PC-9 (cell line): ENCODE measurements around the gene CRTAC1. TPM values are rescaled to one million over a fixed set of nuclear protein-coding genes. Genes with fewer than 3 reads are reported as not detected.

Experiments used
- BruUV-seq: library from RNA; stranded (reverse); fragments of 400-500 nt; replicated peaks from 2 replicates; lab custom pipeline; 2021; lab: Mats Ljungman, UMichigan
- CTCF ChIA-PET: fragments of 300-600 bp; sonication (Branson Sonifier 250); formaldehyde crosslinking; loops from one replicate; lab custom pipeline; 2022; ENCODE audit warnings: antibody characterized with exemption; lab: Charles Lee
- POLR2A ChIA-PET: fragments of 300-600 bp; sonication (Branson Sonifier 250); formaldehyde crosslinking; loops from one replicate; lab custom pipeline; 2022; ENCODE audit warnings: antibody characterized with exemption; ENCODE audit not compliant: unreplicated experiment; lab: Charles Lee
- DNase-seq, 2 experiments: peaks; one replicate each; pipeline versions ENCODE4 v3.0.0 to v3.0.0-alpha.2; 2015 to 2022; ENCODE audit warnings: mixed read lengths in 1 of 2
- H2AFZ ChIP-seq: fragments of 200-600 bp; sonication (generic); 2 replicates; pipeline ENCODE4 v1.8.1; 2017; ENCODE audit warnings: antibody characterized with exemption
- H3F3A ChIP-seq: fragments of 200-600 bp; sonication (generic); 2 replicates; pipeline ENCODE4 v1.8.1; 2017; ENCODE audit warnings: antibody characterized with exemption, mild to moderate bottlenecking, low read depth; ENCODE audit not compliant: insufficient read depth
- H3K27ac ChIP-seq: fragments of 200-600 bp; sonication (generic); 2 replicates; pipeline ENCODE4 v1.6.1; 2016; ENCODE audit warnings: mixed run types
- H3K27me3 ChIP-seq: fragments of 200-600 bp; sonication (generic); 2 replicates; pipeline ENCODE4 v1.6.1; 2016; ENCODE audit warnings: low read depth, mixed run types; ENCODE audit not compliant: insufficient read depth
- H3K36me3 ChIP-seq: fragments of 200-600 bp; sonication (generic); 2 replicates; pipeline ENCODE4 v1.6.1; 2016; ENCODE audit warnings: low read depth, mixed run types
- H3K4me1 ChIP-seq: fragments of 200-600 bp; sonication (generic); replicated peaks from 2 replicates; pipeline ENCODE4 v1.6.1; 2016; ENCODE audit warnings: mixed run types; ENCODE audit not compliant: insufficient read depth
- H3K4me2 ChIP-seq: fragments of 200-600 bp; sonication (generic); 2 replicates; pipeline ENCODE4 v1.6.1; 2017; ENCODE audit warnings: mixed run types
- H3K4me3 ChIP-seq: fragments of 200-600 bp; sonication (generic); 2 replicates; pipeline ENCODE4 v1.6.1; 2016; ENCODE audit warnings: mixed run types
- H3K79me2 ChIP-seq: fragments of 200-600 bp; sonication (generic); 2 replicates; pipeline ENCODE4 v1.6.1; 2017; ENCODE audit warnings: low read depth, mixed run types
- H3K9me2 ChIP-seq: fragments of 200-600 bp; sonication (generic); 2 replicates; pipeline ENCODE4 v1.8.1; 2017; ENCODE audit warnings: mild to moderate bottlenecking; ENCODE audit not compliant: insufficient read depth
- H3K9me3 ChIP-seq: fragments of 200-600 bp; sonication (generic); 2 replicates; pipeline ENCODE4 v1.8.1; 2016; ENCODE audit warnings: low read depth; ENCODE audit not compliant: insufficient read depth
- H4K20me1 ChIP-seq: fragments of 200-600 bp; sonication (generic); 2 replicates; pipeline ENCODE4 v1.8.1; 2017; ENCODE audit not compliant: insufficient read depth
- CTCF ChIP-seq: fragments of 200-600 bp; sonication (generic); conservative IDR thresholded peaks from 2 replicates; pipeline ENCODE4 v1.6.1; 2017; ENCODE audit warnings: mixed run types, antibody characterized with exemption, mild to moderate bottlenecking, moderate library complexity
- EZH2 ChIP-seq: fragments of 200-600 bp; sonication (generic); IDR thresholded peaks from 2 replicates; pipeline ENCODE4 v1.8.0; 2017; ENCODE audit warnings: antibody characterized with exemption, low read depth
- intact Hi-C: fragments of 100-400 bp; cut with micrococcal nuclease; formaldehyde crosslinking; loops from one replicate; pipeline ENCODE4 v1.10.0; 2022; ENCODE audit not compliant: unreplicated experiment
- total RNA-seq: library from RNA; stranded (reverse); gene quantifications from 2 replicates; pipeline ENCODE4 v1.2.3, GENCODE V29; 2021

Gene CRTAC1
- total RNA-seq, 1 experiment from 2014 or later: not detected

- ChIA-PET POLR2A (no interaction called here), CTCF (no interaction called here)
- intact Hi-C loops: no loop called here
- no peaks in the 10 kb centered on the region for H3K9me2 ChIP-seq
- H3K4me1 ChIP-seq: no peaks in the 10 kb centered on the region
- H2AFZ ChIP-seq: no peak overlapping the region
- no TSS peak for BruUV-seq
- no peaks in the 10 kb centered on the region for H4K20me1 ChIP-seq
- no peaks in the 10 kb centered on the region for H3F3A ChIP-seq
- no peak for DNase-seq
- TF ChIP-seq CTCF: no peak
- no peaks in the 10 kb centered on the region for H3K9me3 ChIP-seq
- no peak overlapping the region for H3K27ac ChIP-seq
- H3K79me2 ChIP-seq: no peaks in the 10 kb centered on the region
- no peak overlapping the region for H3K4me2 ChIP-seq
- no peaks in the 10 kb centered on the region for H3K36me3 ChIP-seq
- no peak overlapping the region for H3K4me3 ChIP-seq
- peaks cover 73% of the 10 kb centered on the region for H3K27me3 ChIP-seq
Measured at GRCh38 chr10:98010939-98011685, 19.3 kb downstream of the CRTAC1 start.

- Histone ChIP-seq H3K27ac (no peak overlapping the region), H3F3A (no peaks in the 10 kb centered on the region), H2AFZ (no peak overlapping the region), H3K4me2 (no peak overlapping the region), H3K4me3 (no peak overlapping the region), H3K4me1 (no peaks in the 10 kb centered on the region), H3K9me2 (no peaks in the 10 kb centered on the region), H4K20me1 (no peaks in the 10 kb centered on the region), H3K9me3 (no peaks in the 10 kb centered on the region), H3K36me3 (no peaks in the 10 kb centered on the region), H3K79me2 (no peaks in the 10 kb centered on the region), H3K27me3 (peaks cover 47% of the 10 kb centered on the region)
- ChIA-PET POLR2A (no interaction called here), CTCF (interaction anchor here (1.1 kb wide), 1 partner anchor 12 kb away, joined by 3 read pairs; no protein-coding TSS in a partner anchor)
- BruUV-seq: no TSS peak
- intact Hi-C loops: no loop called here
- TF ChIP-seq CTCF (no peak), EZH2 (no peak)
- no peak for DNase-seq
Measured at GRCh38 chr10:98006266-98006665, 24.2 kb downstream of the CRTAC1 start.

- no peak overlapping the region for H2AFZ ChIP-seq
- no peak overlapping the region for H3K4me2 ChIP-seq
- H3K9me3 ChIP-seq: no peaks in the 10 kb centered on the region
- intact Hi-C loops: no loop called here
- ChIA-PET CTCF (no interaction called here), POLR2A (no interaction called here)
- H3K79me2 ChIP-seq: no peaks in the 10 kb centered on the region
- H3K36me3 ChIP-seq: no peaks in the 10 kb centered on the region
- H3K27ac ChIP-seq: no peak overlapping the region
- no peak overlapping the region for H3K4me3 ChIP-seq
- no peaks in the 10 kb centered on the region for H3F3A ChIP-seq
- TF ChIP-seq EZH2 (no peak), CTCF (no peak)
- DNase-seq: no peak
- H4K20me1 ChIP-seq: no peaks in the 10 kb centered on the region
- H3K27me3 ChIP-seq: peaks cover 29% of the 10 kb centered on the region
- H3K9me2 ChIP-seq: no peaks in the 10 kb centered on the region
- no peaks in the 10 kb centered on the region for H3K4me1 ChIP-seq
- BruUV-seq: no TSS peak
Measured at GRCh38 chr10:98001736-98002135, 28.7 kb downstream of the CRTAC1 start.
